ENCODE data around the gene APMAP. TPM values are rescaled to one million over a fixed set of nuclear protein-coding genes. Genes with fewer than 3 reads are reported as not detected.

The APMAP gene
- total and polyA plus RNA-seq, 10 donors: 26.5 to 104 (median 65.3) TPM

DNA sequence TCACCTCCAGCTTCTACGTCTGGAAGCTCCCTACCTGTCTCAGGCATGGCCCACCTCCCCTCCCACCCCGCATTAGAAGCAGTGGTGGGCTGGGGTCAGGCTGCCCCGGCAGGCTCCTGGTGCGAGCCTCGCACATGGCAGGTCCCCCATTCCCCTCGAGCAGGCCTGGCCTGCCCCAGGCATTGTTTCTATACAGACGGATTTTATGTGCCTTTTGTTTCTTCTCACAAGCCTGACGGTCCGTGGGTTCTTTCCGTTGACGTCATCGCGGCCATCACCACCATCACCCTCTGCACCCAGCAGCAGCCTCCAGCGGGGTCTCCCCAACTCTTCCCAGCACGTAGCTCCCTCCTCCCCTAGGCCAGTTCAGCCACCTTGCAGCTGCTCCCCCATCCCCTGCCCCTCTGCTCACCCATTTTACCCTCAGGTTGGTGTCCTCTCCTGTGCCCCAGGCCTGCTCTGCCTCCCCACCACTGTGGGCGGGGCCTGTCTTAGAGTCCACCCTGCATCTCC is 38.9 kb downstream of the APMAP start:
- peaks cover 0 to 28% (median 0%) of the 10 kb centered on the region in 7 donors for H3K27me3 ChIP-seq (replicated peaks in 1 of 7)
- TF ChIP-seq, protein P1, sequence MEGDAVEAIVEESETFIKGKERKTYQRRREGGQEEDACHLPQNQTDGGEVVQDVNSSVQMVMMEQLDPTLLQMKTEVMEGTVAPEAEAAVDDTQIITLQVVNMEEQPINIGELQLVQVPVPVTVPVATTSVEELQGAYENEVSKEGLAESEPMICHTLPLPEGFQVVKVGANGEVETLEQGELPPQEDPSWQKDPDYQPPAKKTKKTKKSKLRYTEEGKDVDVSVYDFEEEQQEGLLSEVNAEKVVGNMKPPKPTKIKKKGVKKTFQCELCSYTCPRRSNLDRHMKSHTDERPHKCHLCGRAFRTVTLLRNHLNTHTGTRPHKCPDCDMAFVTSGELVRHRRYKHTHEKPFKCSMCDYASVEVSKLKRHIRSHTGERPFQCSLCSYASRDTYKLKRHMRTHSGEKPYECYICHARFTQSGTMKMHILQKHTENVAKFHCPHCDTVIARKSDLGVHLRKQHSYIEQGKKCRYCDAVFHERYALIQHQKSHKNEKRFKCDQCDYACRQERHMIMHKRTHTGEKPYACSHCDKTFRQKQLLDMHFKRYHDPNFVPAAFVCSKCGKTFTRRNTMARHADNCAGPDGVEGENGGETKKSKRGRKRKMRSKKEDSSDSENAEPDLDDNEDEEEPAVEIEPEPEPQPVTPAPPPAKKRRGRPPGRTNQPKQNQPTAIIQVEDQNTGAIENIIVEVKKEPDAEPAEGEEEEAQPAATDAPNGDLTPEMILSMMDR (IDR thresholded peaks at IDR 0.05 in 8 of 11, conservative IDR thresholded peaks at IDR 0.05 in 3 of 11): no peak
- TF ChIP-seq POLR2A (IDR thresholded peaks at IDR 0.05) (no peak), POLR2AphosphoS5 (IDR thresholded peaks at IDR 0.05) (peak; percentile 3 to 57 (median 32))

DNA sequence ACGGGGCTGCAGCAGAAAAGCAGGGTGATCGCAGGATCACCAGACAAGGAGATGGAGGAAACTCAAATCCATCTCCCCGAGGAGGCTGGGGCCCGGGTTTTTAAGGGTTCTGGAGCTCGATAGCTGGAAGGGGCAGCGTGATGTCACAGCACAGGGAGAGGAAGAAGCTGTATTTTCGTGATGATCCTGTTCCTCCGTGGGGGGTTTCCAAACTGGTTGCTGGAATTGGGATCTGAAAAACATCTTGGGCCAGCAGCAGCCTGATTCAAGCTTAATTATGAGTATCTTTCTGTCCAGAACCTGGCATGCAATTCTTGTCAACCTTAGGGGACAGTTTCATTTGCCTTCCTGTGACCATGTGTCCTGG is 39.4 kb downstream of the APMAP start:
- TF ChIP-seq POLR2A (IDR thresholded peaks at IDR 0.05) (no peak), POLR2AphosphoS5 (IDR thresholded peaks at IDR 0.05) (no peak)
- TF ChIP-seq, protein P1 (IDR thresholded peaks at IDR 0.05 in 8 of 11, conservative IDR thresholded peaks at IDR 0.05 in 3 of 11): no peak
- no peaks in the 10 kb centered on the region for H3K9me3 ChIP-seq
- intact Hi-C loops (cut with DNase I; ENCODE audit: low total_unique reads): no loop called here
- peak overlapping the region in 5 of 8 donors; percentile 5 to 77 (median 45) for H3K4me3 ChIP-seq
- peaks cover 0 to 51% (median 13%) of the 10 kb centered on the region in 6 donors for H3K36me3 ChIP-seq
- peaks cover 0 to 90% (median 30%) of the 10 kb centered on the region in 6 donors for H3K4me1 ChIP-seq
- H3K27me3 ChIP-seq (replicated peaks in 1 of 7): peaks cover 0 to 28% (median 0%) of the 10 kb centered on the region in 7 donors
- DNase-seq: no peak
- peak overlapping the region in 7 of 8 donors; percentile 83 to 97 (median 93) for H3K27ac ChIP-seq
- 59 to 85% (median 75%) methylated on average over 8 of the region's 8 CpGs for WGBS, 5 donors

More for the DNA sequence above, 38.9 kb downstream of the APMAP start:
- Histone ChIP-seq H3K4me1 (peaks cover 0 to 92% (median 30%) of the 10 kb centered on the region in 6 donors), H3K9me3 (no peaks in the 10 kb centered on the region), H3K27ac (peak overlapping the region in 7 of 8 donors; percentile 83 to 97 (median 93)), H3K36me3 (peaks cover 0 to 56% (median 15%) of the 10 kb centered on the region in 6 donors), H3K4me3 (peak overlapping the region in 2 of 8 donors; percentile 51 to 77)
- 78 to 90% (median 88%) methylated on average over 16 of the region's 16 CpGs for WGBS, 5 donors
- intact Hi-C loops (cut with DNase I; ENCODE audit: low total_unique reads): no loop called here
- peak; percentile 77 for DNase-seq

DNA sequence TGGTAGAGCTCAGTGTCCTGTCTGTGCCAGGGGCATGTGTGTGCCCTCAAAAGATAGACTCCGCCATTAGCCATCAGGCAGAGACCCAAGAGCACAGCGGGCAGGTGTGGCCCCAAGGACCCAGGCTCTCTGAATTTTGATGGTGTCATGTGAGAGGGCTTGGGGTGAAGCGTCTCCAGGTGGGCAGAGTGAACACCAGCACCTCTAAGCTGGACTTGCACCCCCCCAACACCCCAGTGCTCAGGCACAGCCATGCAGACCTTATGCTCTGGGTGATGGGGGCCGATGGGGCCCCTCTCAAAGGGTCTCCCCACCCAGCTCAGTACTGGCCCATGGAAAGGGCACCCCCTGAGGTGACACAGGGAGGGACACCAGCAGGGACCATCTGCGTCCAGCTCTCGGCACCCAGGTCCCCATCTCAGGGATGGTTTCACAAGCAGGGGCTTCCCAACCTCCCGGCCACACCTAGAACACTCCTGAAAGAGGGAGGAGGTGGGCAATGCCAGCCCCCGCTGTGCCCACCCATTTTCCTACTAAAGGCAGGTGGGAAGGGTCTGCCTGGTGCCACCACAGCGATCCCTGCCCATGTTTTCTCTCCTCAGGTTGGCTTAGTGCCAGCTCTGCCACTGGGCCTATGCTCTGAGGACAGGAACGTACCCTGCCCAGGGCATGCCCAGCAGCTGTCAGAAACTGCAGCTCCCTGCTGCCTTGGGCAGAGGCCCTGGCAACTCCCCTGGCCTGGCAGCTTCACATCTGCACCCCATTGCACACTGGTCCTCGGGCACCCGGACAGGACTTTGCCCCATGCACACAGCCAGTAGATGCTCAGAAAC is 40.0 kb downstream of the APMAP start:
- Histone ChIP-seq H3K27me3 (replicated peaks in 1 of 7) (peaks cover 0 to 28% (median 0%) of the 10 kb centered on the region in 7 donors), H3K4me1 (peaks cover 0 to 85% (median 30%) of the 10 kb centered on the region in 6 donors), H3K36me3 (peaks cover 0 to 45% (median 9%) of the 10 kb centered on the region in 6 donors), H3K27ac (peak overlapping the region in 7 of 8 donors; percentile 83 to 97 (median 93)), H3K4me3 (peak overlapping the region in 6 of 8 donors; percentile 0 to 77 (median 26)), H3K9me3 (peaks cover 0 to 5% (median 0%) of the 10 kb centered on the region in 8 donors)
- TF ChIP-seq POLR2AphosphoS5 (IDR thresholded peaks at IDR 0.05) (peak in 2 of 3 donors; percentile 26 to 70), POLR2A (IDR thresholded peaks at IDR 0.05) (no peak)
- peak; percentile 79 for DNase-seq
- 68 to 88% (median 81%) methylated on average over 7 to 12 of the region's 12 CpGs for WGBS, 5 donors
- intact Hi-C loops (cut with DNase I; ENCODE audit: low total_unique reads): no loop called here

DNA sequence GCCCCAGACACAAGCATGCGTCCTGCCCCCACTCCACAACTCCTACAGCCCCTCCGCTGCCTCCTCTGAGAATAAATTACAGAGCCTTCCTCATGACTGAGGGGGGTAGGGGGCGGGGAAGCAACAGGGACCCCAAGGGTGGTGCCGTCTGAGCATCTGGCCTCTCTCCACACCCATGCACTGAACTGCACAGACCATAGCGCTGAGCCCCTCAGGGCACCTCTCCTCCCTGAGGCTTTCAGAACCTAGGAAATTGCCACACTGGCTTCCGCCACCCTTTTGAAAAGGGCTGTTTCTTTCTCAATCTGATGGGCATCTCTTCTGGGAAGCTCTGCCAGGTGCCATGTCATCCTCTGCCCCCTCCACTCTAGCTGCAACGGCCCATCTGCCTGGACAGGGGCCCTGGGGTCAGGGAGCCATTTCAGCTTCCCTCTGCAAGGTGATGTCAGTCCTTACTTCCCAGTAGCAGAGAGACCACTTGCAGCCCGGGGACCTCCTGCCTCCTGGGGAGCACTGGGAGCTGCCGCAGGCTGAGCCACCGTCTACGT is 40.9 kb downstream of the APMAP start:
- H3K4me3 ChIP-seq: peak overlapping the region in 7 of 8 donors; percentile 37 to 77 (median 45)
- WGBS, 5 donors: 35 to 62% (median 52%) methylated on average over 8 to 11 of the region's 11 CpGs

More for the DNA sequence above, 40.9 kb downstream of the APMAP start:
- Histone ChIP-seq H3K9me3 (peaks cover 0 to 15% (median 8%) of the 10 kb centered on the region in 8 donors), H3K27ac (peak overlapping the region in 7 of 8 donors; percentile 83 to 97 (median 93)), H3K27me3 (replicated peaks in 1 of 7) (peaks cover 0 to 28% (median 0%) of the 10 kb centered on the region in 7 donors), H3K36me3 (peaks cover 0 to 36% (median 5%) of the 10 kb centered on the region in 6 donors), H3K4me1 (peaks cover 0 to 78% (median 30%) of the 10 kb centered on the region in 6 donors)
- TF ChIP-seq POLR2AphosphoS5 (IDR thresholded peaks at IDR 0.05) (peak in 2 of 3 donors; percentile 60 to 64), POLR2A (IDR thresholded peaks at IDR 0.05) (no peak)
- TF ChIP-seq, protein P1 (IDR thresholded peaks at IDR 0.05 in 8 of 11, conservative IDR thresholded peaks at IDR 0.05 in 3 of 11): no peak
- peak; percentile 83 for DNase-seq
- intact Hi-C loops (cut with DNase I; ENCODE audit: low total_unique reads): no loop called here
